CD4-positive, alpha-beta memory T cell (primary cell): ENCODE results near the gene OR1D2. TPM values are rescaled to one million over a fixed set of nuclear protein-coding genes. Genes with fewer than 3 reads are reported as not detected.

Experiments used
- CTCF ChIA-PET: fragments of 350-600 bp; sonication (Branson Sonifier 250); formaldehyde crosslinking; loops from one replicate; lab custom pipeline; 2021; ENCODE audit warnings: inconsistent platforms; ENCODE audit not compliant: partially characterized antibody; lab: Charles Lee
- POLR2A ChIA-PET: fragments of 350-600 bp; sonication (Branson Sonifier 250); formaldehyde crosslinking; loops from one replicate; lab custom pipeline; 2021; ENCODE audit not compliant: partially characterized antibody; lab: Charles Lee
- DNase-seq, 5 donors: peaks; one replicate each; pipeline versions ENCODE4 v3.0.0 to v3.0.0-alpha.2; 2020 to 2022; ENCODE audit warnings: mixed read lengths in 1 of 5
- H3K27ac ChIP-seq: one replicate; pipeline ENCODE4 v1.7.0; 2013; ENCODE audit warnings: low read depth, low read length
- H3K27me3 ChIP-seq: 2 replicates; pipeline ENCODE4 v1.7.0; 2013; ENCODE audit warnings: mild to moderate bottlenecking, low read length, moderate library complexity; ENCODE audit not compliant: insufficient read depth
- H3K36me3 ChIP-seq: 2 replicates; pipeline ENCODE4 v1.7.0; 2013; ENCODE audit warnings: mild to moderate bottlenecking, low read length, moderate library complexity; ENCODE audit not compliant: insufficient read depth
- H3K4me1 ChIP-seq: 2 replicates; pipeline ENCODE4 v1.7.0; 2013; ENCODE audit warnings: mild to moderate bottlenecking, low read length, moderate library complexity; ENCODE audit not compliant: insufficient read depth
- H3K4me3 ChIP-seq, 2 donors: one replicate each; pipeline ENCODE4 v1.7.0; 2013; ENCODE audit warnings: low read length in 2 of 2, mild to moderate bottlenecking in 1 of 2
- H3K9me3 ChIP-seq, 2 donors: one replicate each; pipeline ENCODE4 v1.7.0; 2013; ENCODE audit warnings: low read length in 2 of 2, control low read depth in 1 of 2; ENCODE audit not compliant: control insufficient read depth in 1 of 2
- H3K27ac Mint-ChIP-seq, 7 donors: one replicate each; pipeline ENCODE4 v1.8.0; 2020 to 2021; ENCODE audit warnings: mixed read lengths in 7 of 7, mild to moderate bottlenecking in 6 of 7, inconsistent platforms in 3 of 7, moderate library complexity in 3 of 7
- H3K27me3 Mint-ChIP-seq, 2 donors: one replicate each; pipeline ENCODE4 v1.8.0; 2020 to 2021; ENCODE audit warnings: mixed read lengths in 2 of 2
- H3K36me3 Mint-ChIP-seq, 2 donors: one replicate each; pipeline ENCODE4 v1.8.0; 2020 to 2021; ENCODE audit warnings: mixed read lengths in 2 of 2, inconsistent platforms in 1 of 2, mild to moderate bottlenecking in 1 of 2
- H3K4me1 Mint-ChIP-seq, 4 donors: one replicate each; pipeline ENCODE4 v1.8.0; 2020 to 2021; ENCODE audit warnings: mixed read lengths in 4 of 4, mild to moderate bottlenecking in 1 of 4
- H3K4me3 Mint-ChIP-seq, 8 donors: one replicate each; pipeline ENCODE4 v1.8.0; 2020 to 2021; ENCODE audit warnings: mixed read lengths in 8 of 8, mild to moderate bottlenecking in 7 of 8, moderate library complexity in 6 of 8, inconsistent platforms in 3 of 8
- H3K9me3 Mint-ChIP-seq, 8 donors: one replicate each; pipeline ENCODE4 v1.8.0; 2020 to 2021; ENCODE audit warnings: mixed read lengths in 8 of 8, mild to moderate bottlenecking in 5 of 8, inconsistent platforms in 3 of 8, moderate library complexity in 1 of 8
- intact Hi-C: fragments of 100-400 bp; cut with micrococcal nuclease; formaldehyde crosslinking; loops from one replicate; pipeline ENCODE4 v1.15.1; 2023
- polyA plus RNA-seq, 2 donors: library from polyadenylated mRNA; unstranded; fragments of 300-500 nt; fragmentation: Illumina TruSeq; gene quantifications; one replicate each; pipeline ENCODE4 v1.2.3, GENCODE V29; 2021
- total RNA-seq, 2 experiments: library from RNA; stranded (reverse); gene quantifications; one replicate each; pipeline ENCODE4 v1.2.3, GENCODE V29; 2021

OR1D2 gene
- total and polyA plus RNA-seq, 4 experiments from 2014 or later, result not detected

GRCh38 chr17:3049705-3050295, 54.4 kb downstream of the OR1D2 start:
- Mint-ChIP-seq H3K9me3 (peaks cover 0 to 3% (median 0%) of the 10 kb centered on the region in 8 donors), H3K4me1 (peaks cover 0 to 14% (median 6%) of the 10 kb centered on the region in 4 donors), H3K4me3 (peak overlapping the region; percentile 89 to 96 (median 94)), H3K36me3 (peaks cover 0 to 4% of the 10 kb centered on the region in 2 donors), H3K27me3 (no peaks in the 10 kb centered on the region), H3K27ac (peak overlapping the region in 1 of 7 donors; percentile 33)
- Histone ChIP-seq H3K4me1 (peaks cover 15% of the 10 kb centered on the region), H3K9me3 (no peaks in the 10 kb centered on the region), H3K36me3 (no peaks in the 10 kb centered on the region), H3K27ac (no peak overlapping the region), H3K4me3 (peak overlapping the region; percentile 66 to 94), H3K27me3 (no peaks in the 10 kb centered on the region)
- intact Hi-C loops, result loop anchor here (5.0 kb wide), 4 partner anchors 598 to 798 kb away; partner anchors contain the start of genes EMC6, NCBP3 and TAX1BP3
- POLR2A ChIA-PET, result interaction anchor here (1.8 kb wide), 1 partner anchor 235 kb away, joined by 4 read pairs; no protein-coding TSS in a partner anchor
- CTCF ChIA-PET, result interaction anchor here (1.0 to 1.1 kb wide), 4 partner anchors 9 to 600 kb away, joined by 3 to 7 read pairs (median 3); no protein-coding TSS in a partner anchor
- no peak for DNase-seq

GRCh38 chr17:3048727-3049471, 55.3 kb downstream of the OR1D2 start:
- Mint-ChIP-seq H3K4me1 (peaks cover 0 to 14% (median 6%) of the 10 kb centered on the region in 4 donors), H3K27me3 (no peaks in the 10 kb centered on the region), H3K4me3 (peak overlapping the region; percentile 89 to 96 (median 94)), H3K36me3 (peaks cover 0 to 4% of the 10 kb centered on the region in 2 donors), H3K9me3 (peaks cover 0 to 9% (median 6%) of the 10 kb centered on the region in 8 donors), H3K27ac (peak overlapping the region; percentile 76 to 93 (median 91))
- Histone ChIP-seq H3K36me3 (no peaks in the 10 kb centered on the region), H3K4me1 (peaks cover 15% of the 10 kb centered on the region), H3K27ac (peak overlapping the region; percentile 48), H3K27me3 (no peaks in the 10 kb centered on the region), H3K9me3 (no peaks in the 10 kb centered on the region), H3K4me3 (peak overlapping the region; percentile 66 to 94)
- ChIA-PET POLR2A (interaction anchor here (1.2 to 1.8 kb wide), 4 partner anchors 9 to 587 kb away, joined by 4 to 10 read pairs (median 6); partner anchors contain the start of genes CTNS and SHPK), CTCF (interaction anchor here (1.0 to 1.2 kb wide), 7 partner anchors 8 to 797 kb away, joined by 3 to 7 read pairs (median 3); partner anchors contain the start of gene NCBP3)
- intact Hi-C loops, result loop anchor here (5.0 kb wide), 4 partner anchors 598 to 798 kb away; partner anchors contain the start of genes EMC6, NCBP3 and TAX1BP3
- peak; percentile 88 to 95 (median 93) for DNase-seq

GRCh38 chr17:3046753-3047152, 57.5 kb downstream of the OR1D2 start:
- intact Hi-C loops, result loop anchor here (5.0 kb wide), 4 partner anchors 601 to 801 kb away; partner anchors contain the start of genes EMC6, NCBP3 and TAX1BP3
- Histone ChIP-seq H3K9me3 (no peaks in the 10 kb centered on the region), H3K4me3 (no peak overlapping the region), H3K27me3 (no peaks in the 10 kb centered on the region), H3K27ac (no peak overlapping the region), H3K4me1 (peaks cover 15% of the 10 kb centered on the region), H3K36me3 (no peaks in the 10 kb centered on the region)
- Mint-ChIP-seq H3K27me3 (no peaks in the 10 kb centered on the region), H3K4me1 (peaks cover 0 to 14% (median 6%) of the 10 kb centered on the region in 4 donors), H3K4me3 (no peak overlapping the region), H3K27ac (no peak overlapping the region), H3K9me3 (peaks cover 0 to 24% (median 17%) of the 10 kb centered on the region in 8 donors), H3K36me3 (peaks cover 0 to 4% of the 10 kb centered on the region in 2 donors)
- ChIA-PET POLR2A (no interaction called here), CTCF (no interaction called here)
- no peak for DNase-seq

- Histone ChIP-seq H3K4me3 (no peak overlapping the region), H3K9me3 (no peaks in the 10 kb centered on the region), H3K4me1 (peaks cover 16% of the 10 kb centered on the region), H3K27me3 (no peaks in the 10 kb centered on the region), H3K36me3 (no peaks in the 10 kb centered on the region), H3K27ac (no peak overlapping the region)
- no peak overlapping the region for H3K27ac Mint-ChIP-seq
- H3K4me3 Mint-ChIP-seq, result no peak overlapping the region
- ChIA-PET CTCF (no interaction called here), POLR2A (no interaction called here)
- H3K9me3 Mint-ChIP-seq, result peaks cover 0 to 24% (median 17%) of the 10 kb centered on the region in 8 donors
- intact Hi-C loops, result no loop called here
- peaks cover 6 to 16% (median 10%) of the 10 kb centered on the region in 4 donors for H3K4me1 Mint-ChIP-seq
- DNase-seq, result no peak
- peaks cover 0 to 3% of the 10 kb centered on the region in 2 donors for H3K27me3 Mint-ChIP-seq
- peaks cover 0 to under 1% of the 10 kb centered on the region in 2 donors for H3K36me3 Mint-ChIP-seq
Observed at GRCh38 chr17:3043737-3044365, 60.4 kb downstream of the OR1D2 start.

GRCh38 chr17:3040882-3041281, 63.3 kb downstream of the OR1D2 start:
- peaks cover 5 to 13% (median 9%) of the 10 kb centered on the region in 4 donors for H3K4me1 Mint-ChIP-seq
- DNase-seq, result no peak
- H3K36me3 ChIP-seq, result no peaks in the 10 kb centered on the region
- peaks cover 10% of the 10 kb centered on the region for H3K4me1 ChIP-seq
- H3K36me3 Mint-ChIP-seq, result peaks cover 0 to under 1% of the 10 kb centered on the region in 2 donors
- no peak overlapping the region for H3K4me3 ChIP-seq
- H3K27me3 ChIP-seq, result no peaks in the 10 kb centered on the region
- ChIA-PET CTCF (interaction anchor here (1.3 kb wide), 1 partner anchor 8 kb away, joined by 3 read pairs; no protein-coding TSS in a partner anchor), POLR2A (no interaction called here)
- H3K27ac ChIP-seq, result no peak overlapping the region
- no peaks in the 10 kb centered on the region for H3K9me3 ChIP-seq
- H3K27ac Mint-ChIP-seq, result no peak overlapping the region
- peaks cover 0 to 3% of the 10 kb centered on the region in 2 donors for H3K27me3 Mint-ChIP-seq
- H3K4me3 Mint-ChIP-seq, result no peak overlapping the region
- peaks cover 0 to 24% (median 17%) of the 10 kb centered on the region in 8 donors for H3K9me3 Mint-ChIP-seq
- intact Hi-C loops, result no loop called here

- Mint-ChIP-seq H3K4me1 (peaks cover 5 to 13% (median 10%) of the 10 kb centered on the region in 4 donors), H3K9me3 (peaks cover 0 to 24% (median 17%) of the 10 kb centered on the region in 8 donors), H3K4me3 (peak overlapping the region in 2 of 8 donors; percentile 20 to 39), H3K27me3 (peaks cover 0 to 3% of the 10 kb centered on the region in 2 donors), H3K36me3 (peaks cover 3 to 4% of the 10 kb centered on the region in 2 donors), H3K27ac (peak overlapping the region in 2 of 7 donors; percentile 36 to 41)
- no peak overlapping the region for H3K27ac ChIP-seq
- intact Hi-C loops, result no loop called here
- no peak overlapping the region for H3K4me3 ChIP-seq
- no peaks in the 10 kb centered on the region for H3K9me3 ChIP-seq
- ChIA-PET POLR2A (interaction anchor here (2.0 kb wide), 1 partner anchor 9 kb away, joined by 10 read pairs; no protein-coding TSS in a partner anchor), CTCF (interaction anchor here (0.9 to 1.3 kb wide), 2 partner anchors 9 to 24 kb away, joined by 3 to 7 read pairs; no protein-coding TSS in a partner anchor)
- no peaks in the 10 kb centered on the region for H3K36me3 ChIP-seq
- no peaks in the 10 kb centered on the region for H3K27me3 ChIP-seq
- H3K4me1 ChIP-seq, result peaks cover 10% of the 10 kb centered on the region
- peak in 1 of 5 donors; percentile 25 for DNase-seq
Observed at GRCh38 chr17:3039736-3040135, 64.5 kb downstream of the OR1D2 start.
